RWPE1 (cell line): ENCODE results near the gene MLX.
A peak's percentile ranks its signal among the peaks of the same experiment; 100 is the strongest.

ENCODE experiments used
- CTCF ChIA-PET: fragments of 350-600 bp; sonication (Branson Sonifier 250); formaldehyde crosslinking; extraction: SDS; loops from one replicate; lab custom pipeline; 2021; lab: Yijun Ruan, JAX
- POLR2A ChIA-PET: fragments of 400-600 bp; formaldehyde crosslinking; extraction: SDS; loops from one replicate; lab custom pipeline; 2020; ENCODE audit warnings: antibody characterized with exemption; ENCODE audit not compliant: low non-redundant PET; lab: Yijun Ruan, JAX
- DNase-seq: peaks from one replicate; pipeline ENCODE4 v3.0.0; 2012; ENCODE audit warnings: low spot score
- H3K27ac ChIP-seq: fragments of 450-650 bp; 2 replicates; pipeline ENCODE4 v1.5.1; 2017
- CTCF ChIP-seq: fragments of 450-650 bp; conservative IDR thresholded peaks from 2 replicates; pipeline ENCODE4 v1.5.1; 2017; ENCODE audit warnings: low read depth, mild to moderate bottlenecking

The MLX gene

GRCh38 chr17:42598905-42599304 is 32.0 kb downstream of the MLX start:
- H3K27ac ChIP-seq = no peak overlapping the region
- CTCF ChIA-PET = interaction anchor here (1.5 kb wide), 1 partner anchor 9 kb away, joined by 4 read pairs; no protein-coding TSS in a partner anchor
- no peak for TF ChIP-seq CTCF
- POLR2A ChIA-PET = interaction anchor here (0.5 kb wide), 1 partner anchor 613 kb away, joined by 3 read pairs; no protein-coding TSS in a partner anchor
- no peak for DNase-seq

- ChIA-PET CTCF (no interaction called here), POLR2A (no interaction called here)
- no peak for TF ChIP-seq CTCF
- H3K27ac ChIP-seq = no peak overlapping the region
- no peak for DNase-seq
Observed at GRCh38 chr17:42603318-42603717, 36.4 kb downstream of the MLX start.

- ChIA-PET CTCF (interaction anchor here (0.8 to 2.4 kb wide), 5 partner anchors 9 to 78 kb away, joined by 3 to 16 read pairs (median 7); no protein-coding TSS in a partner anchor), POLR2A (interaction anchor here (2.3 kb wide), 1 partner anchor 30 kb away, joined by 6 read pairs; the partner anchor contains the start of gene PSMC3IP)
- H3K27ac ChIP-seq = peak overlapping the region; percentile 37; the same call in 1 of the 2 replicates
- no peak for TF ChIP-seq CTCF
- no peak for DNase-seq
Observed at GRCh38 chr17:42607769-42608168, 40.9 kb downstream of the MLX start.

GRCh38 chr17:42608305-42609181 is 41.6 kb downstream of the MLX start:
- POLR2A ChIA-PET = interaction anchor here (0.6 to 2.3 kb wide), 4 partner anchors 10 to 85 kb away, joined by 3 to 9 read pairs (median 4); partner anchors contain the start of gene PSMC3IP
- H3K27ac ChIP-seq = peak overlapping the region; percentile 93
- TF ChIP-seq CTCF = no peak
- CTCF ChIA-PET = interaction anchor here (0.6 to 2.4 kb wide), 10 partner anchors 10 to 155 kb away, joined by 3 to 16 read pairs (median 4); partner anchors contain the start of gene PLEKHH3
- DNase-seq = no peak

GRCh38 chr17:42609182-42609813 is 42.4 kb downstream of the MLX start, which contains the start of the genes RETREG3 and TUBG1:
Gene RETREG3 (minus strand): TSS chr17:42609374. CDS start chr17:42609324, 50 bp downstream.
Gene TUBG1 (plus strand): TSS chr17:42609683. CDS start chr17:42609738, 55 bp downstream.
- no peak; the same call in 1 of the 2 replicates for TF ChIP-seq CTCF
- POLR2A ChIA-PET = interaction anchor here (0.6 to 2.3 kb wide), 5 partner anchors 9 to 84 kb away, joined by 3 to 9 read pairs (median 3); partner anchors contain the start of gene PSMC3IP
- CTCF ChIA-PET = interaction anchor here (0.8 to 2.4 kb wide), 6 partner anchors 9 to 113 kb away, joined by 3 to 16 read pairs (median 6); no protein-coding TSS in a partner anchor
- peak; percentile 99 for DNase-seq
- H3K27ac ChIP-seq = peak within 1 kb of the TSS; percentile 93

GRCh38 chr17:42609814-42610801 is 43.2 kb downstream of the MLX start:
- ChIA-PET CTCF (interaction anchor here (1.7 to 2.4 kb wide), 2 partner anchors 8 to 70 kb away, joined by 7 to 11 read pairs; no protein-coding TSS in a partner anchor), POLR2A (interaction anchor here (1.2 to 2.3 kb wide), 4 partner anchors 8 to 67 kb away, joined by 3 to 9 read pairs (median 4); partner anchors contain the start of gene PSMC3IP)
- DNase-seq = peak; percentile 31
- H3K27ac ChIP-seq = peak overlapping the region; percentile 93
